Endothelial cell of hepatic sinusoid (primary cell): Measurements from ENCODE around the gene TRAF1.

Source experiments
- in situ Hi-C: cut with HindIII; loops from 2 replicates; pipeline ENCODE4 v1.10.0; 2017; ENCODE audit warnings: low sequenced_read_pairs

TRAF1 gene

GRCh38 chr9:120924698-120925534 lies 1.7 kb downstream of the TRAF1 start:
- in situ Hi-C loops = loop anchor here (5.0 kb wide), 1 partner anchor 48 kb away; the partner anchor contains the start of gene PHF19

GRCh38 chr9:120923620-120924328 lies 2.8 kb downstream of the TRAF1 start:
- in situ Hi-C loops = no loop called here

GRCh38 chr9:120922404-120923195 lies 4.0 kb downstream of the TRAF1 start:
- in situ Hi-C loops = no loop called here

GRCh38 chr9:120921661-120922181 lies 4.9 kb downstream of the TRAF1 start:
- in situ Hi-C loops = no loop called here

GRCh38 chr9:120920806-120921178 lies 5.8 kb downstream of the TRAF1 start:
- in situ Hi-C loops = no loop called here

- in situ Hi-C loops = no loop called here
These were observed 6.5 kb downstream of the TRAF1 start for GRCh38 chr9:120919843-120920805.

- in situ Hi-C loops = no loop called here
These were observed 7.4 kb downstream of the TRAF1 start for GRCh38 chr9:120918931-120919842.

- in situ Hi-C loops = no loop called here
These were observed 8.4 kb downstream of the TRAF1 start for GRCh38 chr9:120917929-120918762.

GRCh38 chr9:120916991-120917880 lies 9.4 kb downstream of the TRAF1 start:
- in situ Hi-C loops = no loop called here

GRCh38 chr9:120916588-120916987 lies 10.0 kb downstream of the TRAF1 start:
- in situ Hi-C loops = no loop called here

- in situ Hi-C loops = no loop called here
These were observed 10.6 kb downstream of the TRAF1 start for GRCh38 chr9:120915854-120916470.

- in situ Hi-C loops = no loop called here
These were observed 11.6 kb downstream of the TRAF1 start for GRCh38 chr9:120914953-120915352.

- in situ Hi-C loops = no loop called here
These were observed 12.2 kb downstream of the TRAF1 start for GRCh38 chr9:120914396-120914795.

- in situ Hi-C loops = no loop called here
These were observed 12.8 kb downstream of the TRAF1 start for GRCh38 chr9:120913647-120914264.

- in situ Hi-C loops = no loop called here
These were observed 13.5 kb downstream of the TRAF1 start for GRCh38 chr9:120912958-120913646.
